ENCODE results near the gene FALEC.

- TF ChIP-seq CTCF (optimal IDR thresholded peaks at IDR 0.05 in 1 of 3, IDR thresholded peaks at IDR 0.05 in 1 of 3, conservative IDR thresholded peaks at IDR 0.05 in 1 of 3; ENCODE audit: extremely low read depth in 1 of 3, insufficient read depth in 2 of 3, low read length in 3 of 3) (peak in 2 of 3 experiments; percentile 37 to 54), EZH2 (IDR thresholded peaks at IDR 0.05; ENCODE audit: low read length) (no peak)
Observed at GRCh38 chr1:150549496-150550221, 34.1 kb downstream of the FALEC start.
